ENCODE results near the gene PITPNC1.
"Not testable (repeated sequence)": the region's sequence is repeated elsewhere in the genome, so short reads cannot be mapped to it uniquely, and the experiment has no call there.

PITPNC1 gene

GRCh38 chr17:67376737-67377487 is at the start of gene PITPNC1:
PITPNC1 (plus strand) TSS chr17:67377281.
- FAIRE-seq: no peak

GRCh38 chr17:67328026-67328425 is 49.1 kb upstream of the PITPNC1 start:
- no peak for FAIRE-seq

DNA sequence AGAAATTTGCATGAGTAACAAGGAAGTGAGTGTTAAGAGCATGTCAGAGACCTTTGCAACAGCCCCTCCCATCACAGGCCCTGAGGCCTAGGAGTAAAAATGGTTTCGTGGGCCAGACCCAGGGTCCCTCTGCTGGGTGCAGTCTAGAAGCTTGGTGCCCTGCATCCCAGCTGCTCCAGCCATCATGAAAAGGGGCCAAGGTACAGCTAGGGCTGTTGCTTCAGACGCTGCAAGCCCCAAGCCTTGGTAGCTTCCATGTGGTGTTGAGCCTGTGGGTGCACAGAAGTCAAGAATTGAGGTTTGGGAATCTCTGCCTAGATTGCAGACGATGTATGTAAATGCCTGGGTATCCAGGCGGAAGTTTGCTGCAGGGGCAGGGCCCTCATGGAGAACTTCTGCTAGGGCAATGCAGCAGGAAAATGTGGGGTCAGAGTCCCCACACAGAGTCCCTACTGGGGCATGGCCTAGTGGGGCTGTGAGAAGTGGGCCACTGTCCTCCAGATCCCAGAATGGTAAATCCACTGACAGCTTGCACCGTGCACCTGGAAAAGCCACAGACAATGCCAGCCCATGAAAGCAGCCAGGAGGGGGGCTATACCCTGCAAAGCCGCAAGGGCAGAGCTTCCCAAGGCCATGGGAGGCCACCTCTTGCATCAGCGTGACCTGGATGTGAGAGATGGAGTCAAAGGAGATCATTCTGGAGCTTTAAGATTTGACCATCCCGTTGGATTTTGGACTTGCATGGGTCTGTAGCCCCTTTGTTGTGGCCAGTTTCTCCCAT is 45.5 kb upstream of the PITPNC1 start:
- not testable (repeated sequence) for FAIRE-seq

DNA sequence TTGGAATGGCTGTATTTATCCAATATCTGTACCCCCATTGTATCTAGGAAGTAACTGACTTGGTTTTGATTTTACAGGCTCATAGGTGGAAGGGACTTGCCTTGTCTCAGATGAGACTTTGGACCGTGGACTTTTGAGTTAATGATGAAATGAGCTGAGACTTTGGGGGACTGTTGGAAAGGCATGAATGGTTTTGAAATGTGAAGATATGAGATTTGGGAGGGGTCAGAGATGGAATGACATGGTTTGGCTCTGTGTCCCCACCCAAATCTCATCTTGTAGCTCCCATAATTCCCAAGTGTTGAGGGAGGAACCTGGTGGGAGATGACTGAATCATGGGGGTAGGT is 44.9 kb upstream of the PITPNC1 start:
- not testable (repeated sequence) for FAIRE-seq

- no peak for FAIRE-seq
Observed at GRCh38 chr17:67335245-67335835, 41.7 kb upstream of the PITPNC1 start.

GRCh38 chr17:67336859-67337258 is 40.2 kb upstream of the PITPNC1 start:
- no peak for FAIRE-seq

DNA sequence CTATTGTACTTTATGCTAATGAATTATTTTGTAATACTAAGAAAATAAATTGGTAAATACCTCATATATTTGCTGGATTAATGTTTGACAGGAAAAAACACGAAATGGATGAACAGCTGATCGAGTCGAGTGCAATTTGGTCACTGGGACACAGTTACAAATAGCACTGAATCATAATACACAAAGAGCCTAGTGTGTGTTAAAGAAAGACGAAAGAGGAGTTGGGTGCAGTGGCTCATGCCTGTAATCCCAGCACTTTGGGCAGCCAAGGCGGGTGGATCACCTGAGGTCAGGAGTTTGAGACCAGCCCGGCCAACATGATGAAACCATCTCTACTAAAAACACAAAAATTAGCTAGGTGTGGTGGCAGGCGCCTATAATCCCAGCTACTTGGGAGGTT is 38.7 kb upstream of the PITPNC1 start:
- FAIRE-seq: not testable (repeated sequence)

- FAIRE-seq: no peak
Observed at GRCh38 chr17:67343237-67343636, 33.8 kb upstream of the PITPNC1 start.

DNA sequence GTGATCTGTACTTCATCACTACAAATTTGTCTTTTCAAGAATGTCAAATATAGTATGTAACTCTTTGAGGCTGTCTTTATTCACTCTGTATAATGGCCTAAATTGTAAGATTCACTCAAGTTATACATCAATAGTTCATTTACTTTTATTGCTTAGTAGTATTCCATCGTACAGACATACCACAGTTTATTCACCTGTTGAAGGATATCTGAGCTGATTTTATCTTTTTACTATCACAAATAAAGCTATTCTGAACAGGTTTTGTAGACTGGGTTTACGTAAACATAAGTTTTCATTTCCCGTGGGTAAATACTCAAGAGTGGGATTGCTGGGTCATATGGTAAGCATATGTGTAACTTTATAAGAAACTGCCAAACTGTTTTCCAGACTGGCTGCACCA is 29.3 kb upstream of the PITPNC1 start:
- no peak for FAIRE-seq

DNA sequence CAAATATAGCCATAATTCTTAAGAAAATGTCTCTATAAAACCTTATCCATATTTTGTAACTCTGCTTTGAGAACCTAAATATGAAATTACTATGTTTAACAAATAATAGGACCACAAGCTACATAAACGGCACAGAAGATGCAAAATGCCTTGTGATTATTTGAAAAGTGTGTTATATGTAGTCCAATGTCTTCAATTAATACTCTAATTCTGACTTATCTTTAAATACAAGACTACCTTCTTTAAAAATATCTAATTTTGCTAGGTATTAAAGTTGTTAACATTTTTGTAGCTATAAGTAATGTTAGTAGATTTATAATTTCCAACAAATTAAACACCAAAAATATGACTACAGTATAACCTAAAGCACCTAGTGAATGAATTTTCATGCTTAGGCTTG is 27.7 kb upstream of the PITPNC1 start:
- FAIRE-seq: no peak

DNA sequence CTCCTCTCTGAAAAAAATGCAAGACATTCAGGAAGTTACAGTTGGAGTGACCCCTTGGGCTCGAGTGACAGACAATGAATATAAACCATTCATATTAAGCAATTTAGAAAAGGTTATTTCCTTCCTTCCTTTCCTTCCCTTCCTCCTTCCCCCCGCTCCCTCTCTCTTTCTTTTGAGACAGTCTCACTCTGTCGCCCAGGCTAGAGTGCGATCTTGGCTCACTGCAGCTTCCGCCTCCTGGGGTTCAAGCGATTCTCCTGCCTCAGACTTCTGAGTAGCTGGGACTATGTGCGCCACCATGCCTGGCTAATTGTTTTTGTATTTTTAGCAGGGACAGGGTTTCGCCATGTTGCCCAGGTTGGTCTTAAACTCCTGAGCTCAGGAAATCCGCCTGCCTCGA is 23.9 kb upstream of the PITPNC1 start:
- FAIRE-seq: no peak

DNA sequence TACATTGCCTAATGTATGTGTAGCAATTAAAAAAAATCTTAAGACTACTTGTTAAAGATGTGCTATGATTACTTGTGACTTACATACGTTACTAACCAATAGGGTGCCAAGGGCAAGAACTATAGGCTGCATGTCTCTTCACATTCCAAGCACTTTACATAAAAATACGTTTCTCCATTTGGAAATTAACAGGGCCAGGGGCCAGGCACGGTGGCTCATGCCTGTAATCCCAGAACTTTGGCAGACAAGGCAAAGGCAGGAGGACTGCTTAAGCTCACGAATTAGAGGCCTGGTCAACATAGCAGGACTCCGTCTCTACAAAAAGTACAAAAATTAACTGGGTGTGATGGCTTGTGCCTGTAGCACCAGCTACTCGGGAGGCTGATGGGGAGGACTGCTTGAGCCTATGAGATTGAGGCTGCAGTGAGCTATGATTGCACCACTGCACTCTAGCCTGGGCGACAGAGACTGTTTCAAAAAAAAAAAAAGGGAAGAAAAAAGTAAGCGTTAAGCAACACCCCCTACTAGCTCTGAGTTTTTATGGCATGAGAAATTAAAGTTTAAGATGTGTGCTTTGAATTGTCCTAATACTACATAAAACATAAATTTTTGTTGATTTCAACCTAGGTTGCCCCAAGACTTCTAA is 23.0 kb upstream of the PITPNC1 start:
- no peak for FAIRE-seq

DNA sequence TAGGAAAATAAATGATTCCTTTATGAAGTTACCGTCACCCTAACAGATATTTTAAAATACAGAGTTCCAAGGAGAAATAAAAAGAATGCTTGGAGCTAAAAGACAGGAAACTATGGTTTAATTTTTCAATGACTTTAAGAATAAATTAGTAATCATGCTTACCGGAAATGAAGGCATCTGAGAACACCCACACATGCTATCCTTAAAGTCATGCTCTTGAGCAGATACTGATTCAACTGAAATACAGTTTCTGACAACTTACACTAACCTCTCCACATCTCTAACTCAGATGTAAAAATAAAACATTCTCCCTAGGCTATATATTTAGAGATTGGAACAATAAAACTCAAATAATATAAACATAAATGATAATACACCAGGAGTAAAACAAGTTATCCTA is 18.5 kb upstream of the PITPNC1 start:
- FAIRE-seq: no peak

DNA sequence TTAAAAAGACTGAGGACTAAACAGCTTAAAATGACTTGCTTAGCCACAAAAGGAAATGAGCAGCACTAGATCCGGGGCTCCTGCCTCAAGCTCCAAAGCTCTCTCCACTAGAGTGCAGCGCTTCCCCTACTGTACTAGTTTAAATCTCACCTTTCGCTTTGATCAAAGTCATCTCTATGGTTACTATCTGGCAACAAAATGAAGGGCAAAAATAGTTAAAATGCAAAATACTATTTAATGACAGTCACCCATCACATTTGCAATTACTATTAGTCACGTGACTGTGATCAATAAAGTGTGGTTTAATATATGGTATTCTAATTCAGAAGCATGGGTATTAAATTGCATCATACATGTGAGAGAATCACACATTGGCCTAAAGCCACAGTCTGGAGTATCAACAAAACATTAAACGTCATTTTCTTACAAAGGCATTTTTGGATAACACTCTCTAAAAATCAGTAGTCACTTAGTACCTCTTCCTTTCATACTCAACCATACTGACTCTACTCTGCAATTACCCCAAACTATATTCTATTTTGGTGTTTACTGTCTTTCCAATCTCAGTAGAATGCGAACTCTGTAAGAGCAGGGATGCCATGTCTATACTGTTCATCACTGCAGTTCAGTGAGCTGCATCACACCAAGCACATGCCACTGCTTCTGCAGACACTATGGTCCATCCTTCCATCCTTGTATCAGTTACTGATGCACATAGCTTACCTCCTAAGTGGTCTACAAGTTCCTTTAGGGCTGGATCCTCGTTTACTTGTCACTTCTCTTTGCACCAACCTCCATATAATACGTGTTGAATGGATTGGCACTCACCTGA is 16.9 kb upstream of the PITPNC1 start:
- FAIRE-seq: no peak

DNA sequence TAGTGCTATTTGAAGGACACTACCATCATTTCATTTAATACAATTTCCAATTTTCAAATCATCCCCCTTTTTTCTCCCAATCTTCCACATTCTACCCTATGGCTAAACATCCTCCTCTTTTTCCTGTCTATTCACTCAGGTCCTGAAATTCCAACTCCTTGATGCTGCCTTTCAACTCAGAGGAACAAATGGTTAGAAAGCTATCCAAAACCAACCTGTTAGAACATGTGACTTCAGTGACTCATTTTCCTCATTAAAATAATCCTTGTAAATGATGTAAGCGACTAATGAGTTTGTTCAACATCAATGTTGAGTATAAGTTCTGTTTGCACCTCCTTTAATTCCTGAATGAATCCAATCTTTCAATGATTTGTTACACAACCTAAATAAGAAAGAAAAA is 16.2 kb upstream of the PITPNC1 start:
- no peak for FAIRE-seq

GRCh38 chr17:67362173-67362572 is 14.9 kb upstream of the PITPNC1 start:
- no peak for FAIRE-seq

DNA sequence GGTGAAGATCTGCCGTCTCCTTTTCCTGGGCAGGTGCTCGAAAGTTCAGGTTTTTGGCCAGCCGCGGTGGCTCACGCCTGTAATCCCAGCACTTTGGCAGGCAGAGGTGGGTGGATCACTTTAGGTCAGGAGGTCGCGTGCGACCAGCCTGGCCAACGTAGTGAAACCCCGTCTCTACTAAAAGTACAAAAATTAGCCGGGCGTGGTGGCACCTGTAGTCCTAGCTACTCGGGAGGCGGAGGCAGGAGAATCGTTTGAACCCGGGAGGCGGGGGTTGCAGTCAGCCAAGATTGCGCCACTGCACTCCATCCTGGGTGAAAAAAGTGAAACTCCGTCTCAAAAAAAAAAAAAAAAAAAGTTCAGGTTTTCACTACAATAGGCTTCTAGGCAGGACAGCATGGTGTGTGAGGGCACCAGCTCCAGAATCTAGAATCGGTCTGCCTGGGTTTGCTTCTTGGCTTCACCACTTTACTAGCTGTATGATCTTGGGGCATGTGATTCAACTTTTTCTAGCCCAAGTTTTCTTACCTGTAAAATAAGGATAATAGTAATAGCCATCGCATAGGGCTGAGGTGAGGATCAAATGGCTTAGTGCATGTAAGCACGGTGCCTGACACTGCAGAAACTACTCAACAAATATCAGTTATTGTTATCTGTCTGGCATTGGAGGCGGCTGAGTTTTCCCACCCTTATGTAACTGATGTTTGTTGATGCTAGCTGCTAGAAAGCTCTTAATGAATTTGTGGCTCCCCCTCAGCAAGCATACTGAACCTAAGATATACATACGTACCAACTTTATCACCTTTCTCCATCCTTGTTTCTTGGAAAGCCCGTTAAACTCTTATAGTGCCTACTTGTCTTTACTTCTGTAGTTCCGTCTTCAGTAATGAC is 12.0 kb upstream of the PITPNC1 start:
- FAIRE-seq: no peak

DNA sequence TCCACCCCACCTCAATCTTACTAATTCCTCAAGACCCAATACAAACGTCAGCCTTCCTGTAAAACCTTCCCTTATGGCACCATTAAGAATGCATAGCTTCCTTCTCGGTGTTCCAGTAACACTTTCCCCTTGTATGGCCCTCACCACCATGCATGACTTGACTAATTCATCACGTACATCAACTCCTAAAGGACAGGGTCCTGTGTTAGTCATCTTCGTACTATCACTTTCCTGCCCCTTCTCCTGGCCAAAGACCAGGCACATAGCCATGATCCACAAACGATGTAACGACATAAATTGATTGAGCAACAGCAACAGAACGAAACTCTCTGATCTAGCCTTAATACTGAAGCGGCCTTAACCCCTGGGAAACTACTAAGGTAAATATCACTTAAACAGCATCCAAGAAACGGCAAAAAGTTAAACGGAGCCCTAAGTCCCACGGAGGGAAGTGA is 11.3 kb upstream of the PITPNC1 start:
- FAIRE-seq: no peak

DNA sequence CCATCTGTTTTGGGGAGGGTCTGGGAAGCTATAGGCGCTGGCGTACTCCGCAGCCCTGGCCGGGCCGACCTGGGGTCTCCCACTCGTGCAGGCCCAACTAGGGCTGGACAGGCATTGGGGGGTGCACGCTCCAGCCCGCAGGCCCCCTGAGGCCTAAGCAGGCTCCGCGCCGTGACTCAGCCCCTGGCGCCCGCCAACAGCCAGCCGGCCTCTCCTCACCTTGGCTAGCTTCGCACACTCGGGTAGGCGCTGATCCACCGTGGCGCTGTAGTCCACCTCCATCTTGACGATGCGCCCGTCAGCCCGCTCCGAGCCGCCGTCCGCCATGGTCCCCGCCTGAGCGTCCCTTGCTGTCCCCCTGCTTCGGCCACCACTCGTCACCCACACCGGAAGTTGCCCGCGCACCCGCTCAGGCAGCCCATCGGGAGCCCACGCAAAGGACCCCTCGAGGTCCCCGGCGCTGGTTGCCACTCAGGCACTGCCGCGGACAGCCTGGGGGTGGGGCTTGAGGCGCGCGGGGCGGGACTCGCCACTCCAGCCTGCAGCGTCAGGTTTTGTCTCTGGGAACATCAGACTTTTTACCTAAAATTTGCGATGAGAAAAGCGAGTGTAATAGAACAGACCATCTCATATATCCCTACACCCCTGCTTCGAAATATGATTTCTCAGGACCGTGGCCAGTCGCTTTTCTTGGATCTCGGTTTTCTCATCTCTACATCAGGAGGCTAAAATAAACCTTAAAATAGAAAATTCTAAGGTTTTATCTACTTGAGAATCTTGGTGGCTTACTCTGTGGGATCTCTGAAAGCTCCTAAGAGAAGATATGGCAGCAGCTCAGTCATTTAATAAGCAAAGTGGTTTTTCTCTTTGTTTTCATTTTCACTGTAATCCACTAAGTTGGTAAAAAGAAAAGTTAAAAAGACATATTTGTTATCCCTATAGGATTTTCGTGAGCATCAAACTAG is 10.6 kb upstream of the PITPNC1 start, which contains the start of gene PSMD12:
Gene PSMD12, minus strand, starts transcription at position 385 of the 965 bp plus-strand sequence. Its CDS starts 58 bp downstream, at position 327.
- no peak for FAIRE-seq

DNA sequence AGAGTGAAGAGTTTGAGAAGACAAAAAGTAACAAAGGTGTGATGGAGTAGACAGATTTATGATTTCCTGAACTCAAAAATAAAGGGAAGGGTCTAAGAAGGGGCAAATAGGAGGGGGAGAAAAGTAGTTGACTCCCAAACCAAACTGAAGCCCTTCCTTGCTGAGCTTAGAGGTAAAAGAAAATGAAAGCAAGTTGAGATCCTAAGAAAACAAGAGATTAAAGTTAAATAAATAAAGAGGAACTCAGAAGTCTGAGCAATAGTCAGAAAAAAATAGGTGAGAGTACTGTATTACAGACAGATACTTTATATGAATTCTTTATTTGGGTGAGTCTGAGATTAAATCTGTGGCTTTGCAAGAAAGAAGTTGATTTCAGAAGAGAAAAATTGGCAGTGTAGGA is 7.4 kb upstream of the PITPNC1 start:
- FAIRE-seq: no peak

All from endometrium (tissue), 2 donors.